B cell (primary cell): ENCODE measurements around the gene ALOX15B. TPM values are rescaled to one million over a fixed set of nuclear protein-coding genes. Genes with fewer than 3 reads are reported as not detected.

Source experiments
- ATAC-seq: fragments of 200-7000 bp; cut with Tn5 transposase; one replicate; pipeline ENCODE4 v1.10.0; 2021; ENCODE audit warnings: low read depth, mild to moderate bottlenecking, moderate number of reproducible peaks, moderate library complexity
- CTCF ChIA-PET: fragments of 350-600 bp; sonication (Branson Sonifier 250); formaldehyde crosslinking; loops from one replicate; lab custom pipeline; 2021; ENCODE audit warnings: antibody characterized with exemption, inconsistent platforms; lab: Charles Lee
- POLR2A ChIA-PET: fragments of 350-600 bp; sonication (Branson Sonifier 250); formaldehyde crosslinking; loops from one replicate; lab custom pipeline; 2021; ENCODE audit warnings: antibody characterized with exemption; lab: Charles Lee
- DNase-seq: peaks from one replicate; pipeline ENCODE4 v3.0.0; 2013
- H2AFZ ChIP-seq: 2 replicates; pipeline ENCODE4 v1.6.1; 2012; ENCODE audit warnings: mild to moderate bottlenecking, low read depth, low read length; ENCODE audit not compliant: insufficient read depth, poor library complexity, severe bottlenecking
- H3K27ac ChIP-seq, 2 donors: 1 replicate in 1 of 2; 2 replicates in 1 of 2; pipeline ENCODE4 v1.5.1; 2012 to 2013; ENCODE audit warnings: low read length in 2 of 2, mild to moderate bottlenecking in 2 of 2, moderate library complexity in 1 of 2
- H3K27me3 ChIP-seq, 4 experiments: fragments of 200-600 bp in 1 of 4; sonication (generic) in 1 of 4; replicated peaks in 1 of 4; 1 replicate in 2 of 4; 2 replicates in 2 of 4; pipeline versions ENCODE4 v1.6.1 to v1.7.0; 2013 to 2016; ENCODE audit warnings: low read length in 3 of 4, mild to moderate bottlenecking in 2 of 4, mixed read lengths in 1 of 4, moderate library complexity in 1 of 4; ENCODE audit not compliant: insufficient read depth in 4 of 4, control insufficient read depth in 3 of 4; ENCODE audit errors: control extremely low read depth in 1 of 4
- H3K36me3 ChIP-seq, 2 experiments: replicated peaks in 1 of 2; 1 replicate in 1 of 2; 2 replicates in 1 of 2; pipeline versions ENCODE4 v1.6.1 to v1.7.1; 2013; ENCODE audit warnings: low read length in 1 of 2; ENCODE audit not compliant: insufficient read depth in 2 of 2, control insufficient read depth in 1 of 2; ENCODE audit errors: control extremely low read depth in 1 of 2, extremely low read depth in 1 of 2
- H3K4me1 ChIP-seq, 2 donors: fragments of 200-600 bp in 1 of 2; sonication (generic) in 1 of 2; 1 replicate in 1 of 2; 2 replicates in 1 of 2; pipeline versions ENCODE4 v1.5.1 to v1.6.1; 2013 to 2017; ENCODE audit warnings: low read length in 2 of 2; ENCODE audit not compliant: control insufficient read depth in 2 of 2, insufficient read depth in 2 of 2
- H3K4me2 ChIP-seq: replicated peaks from 2 replicates; pipeline ENCODE3; 2012; ENCODE audit warnings: mild to moderate bottlenecking, low read depth, low read length; ENCODE audit not compliant: poor library complexity, severe bottlenecking
- H3K4me3 ChIP-seq, 5 experiments: fragments of 200-600 bp in 1 of 5; sonication (generic) in 1 of 5; 1 replicate in 3 of 5; 2 replicates in 2 of 5; pipeline versions ENCODE4 v1.5.1 to v1.7.0; 2011 to 2016; ENCODE audit warnings: low read length in 4 of 5, mild to moderate bottlenecking in 4 of 5, low read depth in 2 of 5, control low read depth in 1 of 5, moderate library complexity in 1 of 5; ENCODE audit not compliant: insufficient read depth in 1 of 5; ENCODE audit errors: control extremely low read depth in 1 of 5, extremely low read depth in 1 of 5
- H3K79me2 ChIP-seq: fragments of 200-600 bp; sonication (generic); one replicate; pipeline ENCODE4 v1.6.0; 2016; ENCODE audit warnings: low read length; ENCODE audit not compliant: control insufficient read depth, insufficient read depth
- H3K9ac ChIP-seq: fragments of 200-600 bp; sonication (generic); 2 replicates; pipeline ENCODE4 v1.6.1; 2017; ENCODE audit warnings: mild to moderate bottlenecking, low read length, moderate library complexity
- H3K9me3 ChIP-seq, 3 donors: one replicate each; pipeline versions ENCODE4 v1.6.1 to v1.7.1; 2013; ENCODE audit warnings: low read length in 2 of 3; ENCODE audit not compliant: control insufficient read depth in 2 of 3, insufficient read depth in 1 of 3; ENCODE audit errors: control extremely low read depth in 1 of 3
- H4K20me1 ChIP-seq: 2 replicates; pipeline ENCODE4 v1.6.0; 2012; ENCODE audit warnings: mild to moderate bottlenecking, low read length; ENCODE audit not compliant: insufficient read depth, control insufficient read depth, poor library complexity, severe bottlenecking
- H3K27ac Mint-ChIP-seq: one replicate; pipeline ENCODE4 v1.8.0; 2021; ENCODE audit warnings: mixed read lengths
- H3K27me3 Mint-ChIP-seq: one replicate; pipeline ENCODE4 v1.8.0; 2021; ENCODE audit warnings: mixed read lengths
- H3K4me1 Mint-ChIP-seq: one replicate; pipeline ENCODE4 v1.8.0; 2021; ENCODE audit warnings: mixed read lengths
- H3K4me3 Mint-ChIP-seq: one replicate; pipeline ENCODE4 v1.8.0; 2021; ENCODE audit warnings: mixed read lengths
- H3K9me3 Mint-ChIP-seq: one replicate; pipeline ENCODE4 v1.8.0; 2022; ENCODE audit warnings: mixed read lengths; ENCODE audit not compliant: insufficient read depth
- EZH2 ChIP-seq: IDR thresholded peaks from 2 replicates; pipeline ENCODE4 v1.6.1; 2012; ENCODE audit warnings: borderline replicate concordance, low read depth, mild to moderate bottlenecking, moderate library complexity, low read length; ENCODE audit not compliant: insufficient read depth, poor library complexity, severe bottlenecking
- WGBS: methylation state at CpG from one replicate; pipeline ENCODE4 v1.1.5; 2013; ENCODE audit warnings: missing lambda C conversion rate; ENCODE audit not compliant: insufficient coverage; 5-methylcytosine and 5-hydroxymethylcytosine counted together
- intact Hi-C: fragments of 100-400 bp; cut with micrococcal nuclease; formaldehyde crosslinking; loops from one replicate; pipeline ENCODE4 v1.10.0; 2022
- polyA plus RNA-seq: library from polyadenylated mRNA; depleted of rRNA; stranded (reverse); fragments of >200 nt; gene quantifications from 2 replicates; pipeline ENCODE4 v1.2.3, GENCODE V29; 2012
- total RNA-seq, 2 donors: library from RNA; stranded (reverse); fragments of 120-200 nt in 1 of 2; gene quantifications; 1 replicate in 1 of 2; 2 replicates in 1 of 2; pipeline versions ENCODE4 v1.2.3 to v1.2.4, GENCODE V29; 2013 to 2022
- TF ChIP-seq, protein P1 (sequence below): fragments of 200-600 bp; IDR thresholded peaks from one replicate; pipeline ENCODE4 v1.8.0; 2022; ENCODE audit warnings: antibody characterized with exemption, mild to moderate bottlenecking

The ALOX15B gene
- total and polyA plus RNA-seq, 2 donors (not counting 1 experiment from before 2014, with no cell fraction given) = 0.03 TPM; not detected in 1

DNA sequence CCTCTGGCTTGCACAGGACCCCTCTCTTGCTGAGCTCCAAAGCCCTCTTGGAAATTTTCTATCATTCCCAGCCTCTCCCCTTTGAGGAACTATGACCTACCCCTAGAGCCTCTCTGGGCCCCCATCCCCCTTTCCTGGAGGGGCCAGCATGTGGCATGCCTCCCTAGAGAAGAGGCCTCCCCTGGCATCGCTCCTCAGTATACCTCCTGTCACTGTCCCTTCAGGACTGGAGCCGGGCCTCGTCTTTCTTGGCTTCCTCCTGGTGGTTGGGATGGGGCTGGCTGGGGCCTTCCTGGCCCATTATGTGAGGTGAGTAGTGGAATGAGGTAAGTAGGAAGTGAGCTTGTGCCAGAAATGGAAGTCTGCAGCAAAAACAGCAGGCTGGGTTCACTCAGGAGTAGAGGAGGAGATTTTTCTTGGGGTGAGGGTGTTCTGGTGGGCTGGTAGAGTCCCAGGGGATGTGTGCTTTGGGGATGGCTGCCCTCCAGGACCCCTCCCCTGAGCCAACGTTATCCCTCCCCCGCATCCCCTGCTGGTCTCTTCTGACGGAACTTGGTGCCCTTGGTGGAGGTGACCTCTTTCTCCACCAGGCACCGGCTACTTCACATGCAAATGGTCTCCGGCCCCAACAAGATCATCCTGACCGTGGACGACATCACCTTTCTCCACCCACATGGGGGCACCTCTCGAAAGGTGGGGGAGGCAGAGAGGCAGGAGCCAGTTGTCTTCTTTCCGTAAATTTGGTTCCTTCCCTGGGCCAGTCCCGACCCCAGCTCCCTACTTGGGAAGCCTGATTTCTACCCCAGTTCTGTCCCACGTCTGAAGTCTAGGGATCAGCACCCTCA, 31.8 kb upstream of the ALOX15B start:
- peaks cover 0 to 22% (median 3%) of the 10 kb centered on the region in 4 experiments for H3K27me3 ChIP-seq
- Mint-ChIP-seq H3K27ac (no peak overlapping the region), H3K9me3 (no peaks in the 10 kb centered on the region), H3K4me3 (no peak overlapping the region), H3K4me1 (peaks cover 6% of the 10 kb centered on the region), H3K27me3 (peaks cover 36% of the 10 kb centered on the region)
- H3K36me3 ChIP-seq = no peaks in the 10 kb centered on the region
- TF ChIP-seq, protein P1, sequence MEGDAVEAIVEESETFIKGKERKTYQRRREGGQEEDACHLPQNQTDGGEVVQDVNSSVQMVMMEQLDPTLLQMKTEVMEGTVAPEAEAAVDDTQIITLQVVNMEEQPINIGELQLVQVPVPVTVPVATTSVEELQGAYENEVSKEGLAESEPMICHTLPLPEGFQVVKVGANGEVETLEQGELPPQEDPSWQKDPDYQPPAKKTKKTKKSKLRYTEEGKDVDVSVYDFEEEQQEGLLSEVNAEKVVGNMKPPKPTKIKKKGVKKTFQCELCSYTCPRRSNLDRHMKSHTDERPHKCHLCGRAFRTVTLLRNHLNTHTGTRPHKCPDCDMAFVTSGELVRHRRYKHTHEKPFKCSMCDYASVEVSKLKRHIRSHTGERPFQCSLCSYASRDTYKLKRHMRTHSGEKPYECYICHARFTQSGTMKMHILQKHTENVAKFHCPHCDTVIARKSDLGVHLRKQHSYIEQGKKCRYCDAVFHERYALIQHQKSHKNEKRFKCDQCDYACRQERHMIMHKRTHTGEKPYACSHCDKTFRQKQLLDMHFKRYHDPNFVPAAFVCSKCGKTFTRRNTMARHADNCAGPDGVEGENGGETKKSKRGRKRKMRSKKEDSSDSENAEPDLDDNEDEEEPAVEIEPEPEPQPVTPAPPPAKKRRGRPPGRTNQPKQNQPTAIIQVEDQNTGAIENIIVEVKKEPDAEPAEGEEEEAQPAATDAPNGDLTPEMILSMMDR = no peak
- no peak for TF ChIP-seq EZH2
- peaks cover 8 to 9% of the 10 kb centered on the region in 2 donors for H3K4me1 ChIP-seq
- ChIA-PET CTCF (interaction anchor here (0.7 kb wide), 1 partner anchor 17 kb away, joined by 5 read pairs; no protein-coding TSS in a partner anchor), POLR2A (no interaction called here)
- H3K4me2 ChIP-seq = no peak overlapping the region
- WGBS = 80% methylated on average over 11 of the region's 14 CpGs
- DNase-seq (no peak), ATAC-seq (no peak)
- no peak overlapping the region for H3K27ac ChIP-seq
- intact Hi-C loops = no loop called here
- no peak overlapping the region for H2AFZ ChIP-seq
- H4K20me1 ChIP-seq = no peaks in the 10 kb centered on the region
- peaks cover 0 to 10% (median 0%) of the 10 kb centered on the region in 3 donors for H3K9me3 ChIP-seq
- H3K4me3 ChIP-seq = no peak overlapping the region
- no peak overlapping the region for H3K9ac ChIP-seq
- H3K79me2 ChIP-seq = no peaks in the 10 kb centered on the region

DNA sequence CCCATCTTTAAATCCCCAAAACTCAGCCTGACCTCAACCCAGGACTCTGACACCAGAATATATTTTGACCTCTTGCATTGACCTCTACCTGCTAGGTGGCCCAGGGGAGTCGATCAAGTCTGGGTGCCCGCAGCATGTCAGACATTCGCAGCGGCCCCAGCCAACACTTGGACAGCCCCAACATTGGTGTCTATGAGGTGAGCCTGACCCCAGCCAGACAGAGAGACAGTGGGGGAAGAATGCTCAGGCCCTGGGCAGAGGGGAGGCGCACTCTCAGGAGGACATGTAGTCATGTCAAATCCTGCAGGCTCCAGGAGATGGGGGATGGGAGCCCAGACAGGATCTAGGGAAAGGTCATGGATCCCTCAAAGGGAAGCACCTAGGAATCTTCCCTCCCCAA, 31.0 kb upstream of the ALOX15B start:
- Histone ChIP-seq H3K4me3 (no peak overlapping the region), H3K4me2 (no peak overlapping the region), H4K20me1 (no peaks in the 10 kb centered on the region), H3K9ac (no peak overlapping the region), H2AFZ (no peak overlapping the region), H3K27me3 (peaks cover 0 to 23% (median under 1%) of the 10 kb centered on the region in 4 experiments), H3K4me1 (peaks cover 3% of the 10 kb centered on the region in 2 donors), H3K36me3 (no peaks in the 10 kb centered on the region), H3K79me2 (no peaks in the 10 kb centered on the region), H3K9me3 (peaks cover 0 to 7% (median 0%) of the 10 kb centered on the region in 3 donors), H3K27ac (no peak overlapping the region)
- H3K4me1 Mint-ChIP-seq = no peaks in the 10 kb centered on the region
- TF ChIP-seq EZH2 = no peak
- TF ChIP-seq, protein P1 = no peak
- H3K4me3 Mint-ChIP-seq = no peak overlapping the region
- ATAC-seq (no peak), DNase-seq (no peak)
- WGBS = 92% methylated on average over 4 of the region's 5 CpGs
- intact Hi-C loops = no loop called here
- CTCF ChIA-PET = no interaction called here
- peaks cover 33% of the 10 kb centered on the region for H3K27me3 Mint-ChIP-seq
- POLR2A ChIA-PET = no interaction called here
- no peaks in the 10 kb centered on the region for H3K9me3 Mint-ChIP-seq
- H3K27ac Mint-ChIP-seq = no peak overlapping the region
